Choroid plexus epithelial cell (primary cell): ENCODE results near the gene FBLN5.

Experiments used
- DNase-seq: peaks from one replicate; pipeline ENCODE4 v3.0.0-alpha.2; 2010; ENCODE audit warnings: low read depth
- H3K4me3 ChIP-seq: 2 replicates; pipeline ENCODE4 v1.5.1; 2011; ENCODE audit warnings: low read depth, mild to moderate bottlenecking, control low read depth, low read length, moderate library complexity
- CTCF ChIP-seq: conservative IDR thresholded peaks from 2 replicates; pipeline ENCODE4 v1.5.1; 2011; ENCODE audit warnings: low read depth, mild to moderate bottlenecking, control low read depth, inconsistent platforms, low read length, moderate library complexity

Gene FBLN5

GRCh38 chr14:91882369-91882768, 65.1 kb downstream of the FBLN5 start:
- no peak overlapping the region for H3K4me3 ChIP-seq
- DNase-seq: no peak
- no peak for TF ChIP-seq CTCF

GRCh38 chr14:91879196-91879595, 68.3 kb downstream of the FBLN5 start:
- no peak for DNase-seq
- H3K4me3 ChIP-seq: no peak overlapping the region
- no peak for TF ChIP-seq CTCF

GRCh38 chr14:91878274-91878673, 69.2 kb downstream of the FBLN5 start:
- TF ChIP-seq CTCF: no peak
- H3K4me3 ChIP-seq: no peak overlapping the region
- no peak for DNase-seq

GRCh38 chr14:91877376-91877915, 70.0 kb downstream of the FBLN5 start:
- no peak for TF ChIP-seq CTCF
- no peak overlapping the region for H3K4me3 ChIP-seq
- DNase-seq: no peak

- DNase-seq: no peak
- H3K4me3 ChIP-seq: no peak overlapping the region
- TF ChIP-seq CTCF: peak; percentile 6
Measured at GRCh38 chr14:91876492-91876891, 71.0 kb downstream of the FBLN5 start.

GRCh38 chr14:91875525-91876286, 71.8 kb downstream of the FBLN5 start:
- DNase-seq: no peak
- H3K4me3 ChIP-seq: no peak overlapping the region
- no peak for TF ChIP-seq CTCF
